ENCODE data around the gene ACSL5. TPM values are rescaled to one million over a fixed set of nuclear protein-coding genes. Genes with fewer than 3 reads are reported as not detected.

Gene ACSL5
- total RNA-seq, 1 experiment from 2014 or later: not detected

GRCh38 chr10:112412696-112413095, 38.8 kb downstream of the ACSL5 start:
- H3K27me3 Mint-ChIP-seq (ENCODE audit: low read depth): peaks cover 15% of the 10 kb centered on the region
- DNase-seq: no peak

More at GRCh38 chr10:112412696-112413095, 38.8 kb downstream of the ACSL5 start:
- no peaks in the 10 kb centered on the region for H3K9me3 ChIP-seq (ENCODE audit: control insufficient read depth, low read depth, low read length)
- H3K14ac ChIP-seq (ENCODE audit: insufficient read depth, low read length): no peak overlapping the region
- no CpG with 5 or more reads among the region's 2 CpGs for WGBS (ENCODE audit: extremely low coverage, insufficient read length, low lambda C conversion rate)
- no peak overlapping the region for H2BK20ac ChIP-seq (ENCODE audit: low read depth, low read length, poor library complexity, severe bottlenecking)
- H3K79me1 ChIP-seq (ENCODE audit: insufficient read depth, low read depth, low read length, poor library complexity, severe bottlenecking): no peaks in the 10 kb centered on the region
- H2BK5ac ChIP-seq (ENCODE audit: insufficient read length, low read length): no peak overlapping the region
- no peak overlapping the region for H3K27ac ChIP-seq (ENCODE audit: insufficient read length, low read depth, low read length)
- Mint-ChIP-seq H3K4me1 (no peaks in the 10 kb centered on the region), H3K9me3 (peaks cover 0 to 4% of the 10 kb centered on the region in 2 experiments; a peak in 2 of 5 replicates), H3K4me3 (no peak overlapping the region), H3K36me3 (ENCODE audit: insufficient read depth in 1 of 3, low read depth in 3 of 3) (no peaks in the 10 kb centered on the region), H3K27ac (no peak overlapping the region)
- no peaks in the 10 kb centered on the region for H3K27me3 ChIP-seq (ENCODE audit: insufficient read depth, low read length)
- no peak overlapping the region for H3K9ac ChIP-seq (ENCODE audit: extremely low read depth, insufficient read length, low read length)
- H4K20me1 ChIP-seq (ENCODE audit: control insufficient read depth, insufficient read depth, insufficient read length): no peaks in the 10 kb centered on the region
- H3K4me1 ChIP-seq (ENCODE audit: insufficient read depth, low read length): no peaks in the 10 kb centered on the region
- no peak overlapping the region for H4K8ac ChIP-seq (replicated peaks; ENCODE audit: insufficient read length, low read depth, low read length)
- no peak overlapping the region for H3K4ac ChIP-seq (ENCODE audit: low read depth, low read length)
- H3K56ac ChIP-seq (ENCODE audit: insufficient read length, low read depth, low read length): no peak overlapping the region
- H3K4me2 ChIP-seq (ENCODE audit: insufficient read depth, insufficient read length, low read length): no peak overlapping the region
- no peak overlapping the region for H4K91ac ChIP-seq (ENCODE audit: insufficient read length, low read depth, low read length)
- H4K5ac ChIP-seq (ENCODE audit: insufficient read length, low read depth, low read length): no peak overlapping the region
- no peak overlapping the region for H2AK5ac ChIP-seq (ENCODE audit: insufficient read length, low read length)
- no peak overlapping the region for H3K23ac ChIP-seq (ENCODE audit: insufficient read length, low read depth, low read length)
- no peak for TF ChIP-seq CTCF (conservative IDR thresholded peaks at IDR 0.05)
- H2BK12ac ChIP-seq (ENCODE audit: insufficient read length, low read depth, low read length): no peak overlapping the region
- no peak overlapping the region for H2BK15ac ChIP-seq (ENCODE audit: low read depth, low read length)
- no peaks in the 10 kb centered on the region for H3K23me2 ChIP-seq (ENCODE audit: insufficient read length, low read depth, low read length, poor library complexity, severe bottlenecking)
- no peak overlapping the region for H2AFZ ChIP-seq (ENCODE audit: low read length)
- no peak overlapping the region for H3T11ph ChIP-seq (ENCODE audit: low read length)
- no peak overlapping the region for H2BK120ac ChIP-seq (ENCODE audit: low read depth, low read length, poor library complexity, severe bottlenecking)
- no peaks in the 10 kb centered on the region for H3K79me2 ChIP-seq (ENCODE audit: insufficient read depth, low read length)
- no peak overlapping the region for H3K18ac ChIP-seq (ENCODE audit: insufficient read length, low read depth, low read length)

Data from H9 (cell line).